NCI-H1436 (cell line): ENCODE results near the gene MGLL.
"Not testable (repeated sequence)": the region's sequence is repeated elsewhere in the genome, so short reads cannot be mapped to it uniquely, and the experiment has no call there.

Source experiments
- DNase-seq: peaks from one replicate; lab custom pipeline; 2025; lab: John Stamatoyannopoulos, UW

The MGLL gene

DNA sequence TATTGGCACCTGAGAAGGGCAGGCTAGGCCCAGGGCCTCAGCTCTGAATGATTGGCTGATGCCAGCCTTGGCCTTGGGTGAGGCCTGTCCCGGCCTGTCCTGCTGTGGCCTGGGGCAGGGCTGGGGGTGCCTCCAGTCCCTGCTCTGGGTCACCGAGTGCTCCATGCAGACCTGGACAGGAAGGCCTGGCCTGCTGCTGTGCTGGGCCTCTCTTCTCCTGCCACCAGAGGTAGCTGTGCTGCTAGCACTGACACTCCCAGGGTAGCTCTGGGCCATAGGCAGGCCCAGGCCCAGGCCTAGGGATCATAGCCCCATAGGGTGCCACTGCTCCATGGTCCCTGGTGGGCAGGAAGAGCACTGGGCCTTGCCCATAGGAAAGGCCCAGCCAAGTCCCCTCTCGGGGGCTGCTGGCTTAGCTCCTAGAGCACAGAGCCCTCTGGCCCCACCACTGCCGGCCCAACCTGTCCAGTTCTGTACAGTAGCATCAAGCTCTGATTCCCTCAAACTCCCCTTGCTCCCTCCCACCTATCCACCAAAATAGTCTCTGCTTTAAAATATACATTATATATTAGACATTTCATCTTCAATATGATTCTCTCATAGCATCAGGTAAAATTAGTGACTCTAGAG lies 131.4 kb downstream of the MGLL start:
- DNase-seq = no peak

DNA sequence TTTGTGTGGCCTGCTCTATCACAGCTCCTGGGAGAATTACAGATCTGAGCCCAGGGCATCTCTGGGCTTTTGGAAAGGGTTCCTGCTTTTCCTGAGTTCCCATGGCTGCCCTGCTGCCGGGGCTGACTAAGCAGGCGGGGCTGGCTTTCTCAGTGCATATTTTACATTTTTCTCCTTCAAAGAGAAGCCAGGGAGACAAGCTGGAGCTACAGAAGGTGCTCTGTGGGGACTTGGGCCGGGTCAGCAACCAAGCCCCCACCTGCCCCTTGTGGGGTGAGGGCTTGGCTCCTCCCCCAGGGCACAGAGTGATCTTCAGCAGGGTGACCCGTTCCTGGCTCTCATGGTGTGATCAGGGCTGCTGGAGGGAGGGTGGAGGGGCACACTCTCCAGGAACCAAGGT lies 132.2 kb downstream of the MGLL start:
- no peak for DNase-seq

DNA sequence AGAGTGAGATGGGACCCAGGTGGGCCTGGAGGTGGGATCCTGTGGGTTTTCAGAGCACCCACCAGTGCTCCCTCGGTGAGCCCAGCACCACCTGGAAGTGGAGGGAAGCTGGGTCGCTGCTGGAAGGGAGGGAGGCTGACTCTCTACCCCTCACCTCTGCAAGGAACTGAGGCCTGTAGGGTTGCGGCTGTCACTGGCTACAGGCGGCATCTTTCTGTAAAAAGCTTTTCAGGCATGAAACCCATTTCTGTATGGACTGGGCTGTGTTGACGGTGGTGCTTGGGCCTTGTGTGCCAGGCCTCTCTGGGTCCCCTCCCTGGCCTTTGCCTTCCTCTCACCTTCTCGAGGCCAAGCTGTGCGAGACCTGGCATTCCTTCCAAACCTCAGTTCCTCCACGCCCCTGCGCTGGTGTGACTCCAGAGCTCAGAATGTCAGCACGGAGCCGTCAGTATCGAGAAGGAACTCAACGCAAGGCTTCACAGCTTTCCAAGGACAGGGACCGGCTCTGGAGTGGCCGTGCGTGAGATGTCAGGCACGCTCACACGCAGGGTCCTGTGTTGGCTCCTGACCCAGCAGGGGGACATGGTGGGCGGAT lies 133.0 kb downstream of the MGLL start:
- no peak for DNase-seq

DNA sequence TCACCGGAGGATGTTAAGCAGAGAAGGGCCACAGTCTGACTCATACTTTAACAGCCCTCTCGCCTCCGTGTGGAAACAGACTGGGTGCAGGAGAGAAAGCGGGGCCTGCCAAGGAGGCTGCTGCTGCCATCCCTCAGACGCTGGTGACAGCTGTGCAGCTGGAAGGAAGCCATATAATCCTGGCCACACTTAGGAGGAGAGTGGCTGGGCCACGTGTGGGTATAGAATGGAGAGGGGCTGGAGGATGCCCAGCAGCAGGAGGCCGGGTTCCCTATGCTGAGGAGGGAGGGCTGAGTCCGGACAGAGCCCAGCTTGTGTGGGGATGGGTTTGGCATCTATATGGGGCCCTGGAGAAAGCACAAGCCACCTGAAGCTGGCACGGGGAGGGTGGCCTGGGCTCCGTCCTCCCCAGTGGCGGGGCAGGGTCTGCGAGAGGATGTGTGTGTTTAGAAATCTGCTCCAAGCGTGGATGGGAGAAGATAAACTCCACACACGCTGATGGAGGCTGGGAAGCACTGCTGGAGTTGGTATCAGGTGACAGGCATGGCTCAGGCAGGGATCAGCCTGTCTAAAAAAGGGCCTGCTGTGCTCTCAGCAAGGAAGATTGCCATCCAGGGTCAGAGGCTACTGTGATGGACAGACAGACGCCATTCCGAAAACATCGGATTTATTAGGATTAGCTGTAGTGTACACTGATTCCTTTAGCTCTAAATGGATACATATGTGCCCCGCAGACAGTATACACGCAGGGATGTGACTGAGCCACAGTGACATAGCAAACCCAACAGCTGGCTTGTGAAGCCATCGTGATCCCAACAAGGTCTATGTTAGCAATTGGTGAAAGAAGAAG lies 133.7 kb downstream of the MGLL start:
- DNase-seq = no peak

DNA sequence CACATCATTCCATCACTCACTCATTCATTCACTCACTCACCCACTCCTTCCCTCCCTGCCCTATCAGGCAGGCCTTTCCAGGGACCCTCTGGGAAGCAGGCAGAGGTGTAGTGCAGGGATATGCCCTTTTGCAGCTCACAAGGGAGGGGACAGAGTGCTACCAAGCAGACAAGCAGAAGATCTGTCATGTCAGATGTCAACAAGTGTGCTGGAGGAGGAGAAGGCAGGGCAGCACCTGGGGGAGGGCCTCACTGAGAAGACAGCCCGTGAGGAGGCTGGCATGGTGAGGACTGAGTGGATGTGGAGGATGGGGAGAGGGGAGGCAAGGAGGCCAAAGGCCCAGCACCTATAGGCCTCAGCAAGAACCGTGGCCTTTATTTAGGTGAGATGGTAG lies 134.3 kb downstream of the MGLL start:
- no peak for DNase-seq

DNA sequence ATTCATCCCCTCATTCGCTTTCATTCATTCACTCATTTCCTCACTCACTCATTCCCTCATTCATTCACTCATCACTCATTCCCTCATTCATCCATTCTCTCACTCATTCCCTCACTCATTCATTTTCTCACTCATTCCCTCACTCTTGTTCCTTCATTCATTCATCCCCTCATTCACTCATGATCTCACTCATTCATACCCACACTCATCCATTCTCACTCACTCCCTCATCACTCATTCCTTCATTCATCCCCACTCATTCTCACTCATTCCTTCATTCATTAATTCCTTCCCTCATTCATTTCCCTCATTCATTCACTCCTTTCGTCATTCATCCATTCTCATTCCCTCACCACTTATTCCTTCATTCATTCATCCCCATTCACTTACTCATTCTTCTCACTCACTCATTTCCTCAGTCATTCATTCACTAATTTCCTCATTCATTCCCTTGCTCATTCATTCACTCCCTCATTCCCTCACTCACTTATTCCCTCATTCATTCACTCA lies 135.0 kb downstream of the MGLL start:
- no peak for DNase-seq

DNA sequence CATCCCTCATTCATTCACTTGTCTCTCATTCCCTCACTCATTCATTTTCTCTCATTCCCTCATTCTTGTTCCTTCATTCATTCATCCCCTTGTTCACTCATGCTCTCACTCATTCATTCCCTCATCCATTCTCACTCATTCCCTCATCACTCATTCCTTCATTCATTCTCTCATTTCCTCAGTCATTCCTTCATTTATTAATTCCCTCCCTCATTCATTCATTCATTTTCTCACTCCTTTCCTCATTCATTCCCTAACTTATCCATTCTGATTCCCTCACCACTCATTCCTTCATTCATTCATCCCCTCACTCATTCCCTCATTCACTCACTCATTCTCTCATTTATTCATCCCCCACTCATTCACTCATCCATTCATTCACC lies 135.8 kb downstream of the MGLL start:
- DNase-seq = no peak

DNA sequence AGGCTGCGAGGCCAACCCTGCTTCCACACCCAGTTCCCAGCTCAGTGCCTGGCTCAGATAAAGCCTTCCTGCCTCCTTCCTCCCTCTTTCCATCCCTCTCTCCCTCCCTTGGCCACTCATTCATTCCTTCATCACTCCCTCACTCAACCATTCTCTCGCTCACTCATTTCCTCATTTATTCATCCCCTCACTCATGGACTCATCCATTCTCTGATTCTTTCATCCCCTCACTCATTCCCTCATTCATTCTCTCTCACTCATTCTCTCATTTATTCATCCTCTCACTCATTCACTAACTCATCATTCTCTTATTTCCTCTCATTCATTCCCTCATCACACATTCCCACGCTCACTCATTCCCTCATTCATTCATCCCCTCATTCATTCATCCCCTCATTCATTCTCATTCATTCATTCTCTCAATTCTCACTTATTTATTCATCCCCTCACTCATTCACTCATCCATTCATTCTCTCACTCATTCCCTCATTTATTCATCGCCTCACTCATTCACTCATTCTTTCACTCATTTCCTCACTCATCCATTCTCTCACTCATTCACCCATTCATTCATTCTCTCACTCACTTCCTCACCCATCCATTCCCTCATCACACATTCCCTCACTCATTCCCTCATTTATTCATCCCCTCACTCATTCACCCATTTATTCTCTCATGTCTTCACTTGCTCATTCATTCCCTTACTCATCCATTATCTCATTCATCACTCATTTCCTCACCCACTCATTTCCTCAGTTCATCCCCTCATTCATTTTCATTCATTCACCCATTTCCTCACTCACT lies 136.4 kb downstream of the MGLL start:
- DNase-seq = no peak

DNA sequence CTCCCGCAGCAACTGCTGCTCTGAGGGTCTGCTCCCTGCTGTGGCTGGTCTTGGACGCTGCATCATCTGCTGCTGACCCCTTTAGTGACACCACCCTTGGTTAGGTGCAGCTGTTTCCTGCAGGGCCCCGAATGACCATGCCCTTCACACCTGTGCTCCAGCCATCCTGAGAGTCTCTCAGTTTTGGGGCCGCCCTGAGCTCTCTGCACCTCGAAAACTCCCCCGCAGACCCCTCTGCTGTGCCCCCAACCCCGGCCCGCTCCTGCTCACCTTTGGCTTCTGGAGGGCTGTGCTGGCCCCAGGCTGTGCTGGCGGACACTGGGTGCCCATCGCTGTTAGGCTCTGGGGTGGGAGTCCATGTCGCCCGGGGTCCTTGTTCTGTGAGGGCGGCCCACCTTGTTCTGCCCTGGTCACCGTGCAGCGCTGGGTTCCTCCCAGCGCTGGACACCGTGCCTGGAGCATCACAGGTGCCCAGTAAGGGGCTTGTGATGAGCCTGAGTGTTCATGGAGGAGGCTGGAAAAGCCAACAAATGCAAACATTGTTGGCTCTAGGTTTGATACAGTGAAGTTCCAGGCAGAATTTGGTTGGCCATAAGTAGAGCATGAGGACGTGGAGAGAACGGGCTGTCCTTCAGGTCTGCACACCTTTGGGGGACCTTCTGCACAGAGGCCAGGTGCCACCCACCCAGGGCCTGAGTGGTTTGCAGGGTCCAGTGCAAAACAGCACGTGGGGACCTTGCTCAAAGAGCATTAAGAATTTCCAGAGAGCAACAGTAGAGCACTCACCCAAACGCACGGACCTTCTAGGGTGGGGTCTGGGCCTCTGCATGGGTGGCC lies 137.2 kb downstream of the MGLL start:
- DNase-seq = no peak

DNA sequence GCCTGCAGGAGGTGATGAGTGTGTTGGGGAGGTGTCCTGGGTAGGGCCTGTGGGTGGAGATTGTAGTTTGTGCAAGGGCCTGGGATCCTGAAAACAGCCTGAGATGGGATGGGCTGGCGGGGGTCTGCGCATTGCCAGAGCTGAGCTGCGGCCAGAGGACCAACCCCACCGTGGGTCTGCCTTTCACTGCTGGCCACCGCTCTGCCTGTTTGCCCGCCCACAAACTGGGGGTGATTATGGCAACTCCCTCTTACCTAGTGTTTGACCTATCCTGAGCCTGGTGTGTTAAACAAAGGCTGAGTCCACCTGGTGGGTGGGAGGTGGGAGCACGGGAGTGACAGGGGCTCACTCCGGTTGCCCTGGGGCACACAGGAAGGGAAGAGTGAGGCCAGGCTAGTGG lies 139.8 kb downstream of the MGLL start:
- DNase-seq = no peak

DNA sequence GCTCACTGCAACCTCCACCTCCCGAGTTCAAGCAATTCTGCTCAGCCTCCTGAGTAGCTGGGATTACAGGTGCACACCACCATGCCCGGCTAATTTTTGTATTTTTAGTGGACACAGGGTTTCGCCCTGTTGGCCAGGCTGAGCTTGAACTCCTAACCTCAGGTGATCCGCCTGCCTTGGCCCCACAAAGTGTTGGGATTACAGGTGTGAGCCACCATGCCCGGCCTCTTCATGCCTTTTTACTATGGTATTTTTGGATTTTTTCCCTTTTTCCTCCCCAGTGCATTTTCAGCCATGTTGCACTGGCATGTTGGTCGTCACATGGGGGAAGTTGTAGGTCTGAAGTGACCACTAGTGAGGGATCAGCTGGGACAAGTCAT lies 140.2 kb downstream of the MGLL start:
- DNase-seq = not testable (repeated sequence)

DNA sequence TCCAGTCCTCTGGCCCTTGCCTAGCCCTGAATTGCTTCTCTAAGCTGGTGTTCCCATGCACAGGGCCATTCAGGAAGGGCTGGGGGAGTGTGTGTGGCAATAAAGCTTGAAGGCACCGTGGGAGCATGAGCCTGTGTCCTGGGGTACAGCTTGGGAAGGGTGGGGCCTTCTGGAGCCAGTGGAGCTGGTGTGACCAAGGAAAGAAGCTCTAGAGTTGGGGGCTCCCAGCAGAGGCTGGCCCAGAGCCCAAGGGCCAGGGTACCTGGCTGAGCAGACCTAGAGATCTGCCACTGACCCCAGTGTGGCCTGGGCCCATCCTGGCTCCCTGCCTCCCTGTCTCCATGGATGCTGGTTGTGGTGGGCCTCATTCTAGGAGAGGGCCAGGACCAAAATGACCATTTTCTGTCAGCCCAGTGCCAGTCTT lies 141.5 kb downstream of the MGLL start:
- no peak for DNase-seq

DNA sequence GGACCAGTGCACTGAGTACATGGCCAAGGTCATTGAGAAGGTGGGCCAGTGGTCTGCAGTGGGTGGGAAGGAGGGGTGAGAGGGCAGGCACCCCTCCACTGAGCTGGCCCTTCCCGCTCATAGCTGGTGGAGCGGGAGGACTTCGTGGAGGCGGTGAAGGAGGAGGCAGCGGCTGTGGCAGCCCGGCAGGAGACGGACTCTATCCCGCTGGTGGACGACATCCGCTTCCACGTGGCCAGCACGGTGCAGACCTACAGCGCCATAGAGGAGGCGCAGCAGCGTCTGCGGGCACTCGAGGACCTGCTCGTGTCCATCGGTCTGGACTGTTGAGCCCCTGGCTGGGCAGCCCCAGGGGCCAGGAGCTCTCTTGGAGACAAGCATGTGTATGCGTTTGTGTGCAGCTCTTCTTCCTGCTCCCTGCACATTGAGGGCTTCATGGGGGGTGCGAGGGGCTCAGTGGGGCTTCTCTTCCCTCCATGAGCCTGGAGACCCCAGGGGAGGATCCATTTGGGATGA lies 142.1 kb downstream of the MGLL start:
- DNase-seq = no peak

DNA sequence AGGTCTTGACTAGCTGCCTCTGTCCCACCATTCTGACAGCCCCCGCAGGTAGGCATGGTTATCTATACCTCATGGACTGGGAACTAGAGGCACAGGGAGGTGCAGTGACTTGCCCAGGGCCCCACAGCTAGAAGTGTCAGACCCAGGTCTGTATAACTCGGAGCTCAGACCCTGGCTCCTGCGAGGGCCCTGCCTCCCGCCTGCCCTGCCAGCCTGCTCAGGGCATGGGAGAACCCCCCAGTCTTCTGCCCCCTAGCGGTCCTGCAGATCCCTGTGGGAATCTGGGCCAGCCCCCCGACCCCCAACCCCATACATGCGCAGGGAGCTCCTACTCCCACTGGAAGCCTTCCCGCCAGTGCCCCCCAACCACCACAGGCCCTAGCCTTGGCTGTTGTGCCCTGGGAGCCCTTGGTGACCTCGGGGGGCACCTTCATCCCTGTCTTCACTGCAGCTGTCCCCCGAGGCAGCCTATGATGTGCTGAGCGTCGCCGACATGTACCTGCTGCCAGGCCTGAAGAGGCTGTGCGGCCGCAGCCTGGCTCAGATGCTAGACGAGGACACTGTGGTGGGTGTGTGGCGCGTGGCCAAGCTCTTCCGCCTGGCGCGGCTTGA lies 142.7 kb downstream of the MGLL start:
- DNase-seq = no peak

DNA sequence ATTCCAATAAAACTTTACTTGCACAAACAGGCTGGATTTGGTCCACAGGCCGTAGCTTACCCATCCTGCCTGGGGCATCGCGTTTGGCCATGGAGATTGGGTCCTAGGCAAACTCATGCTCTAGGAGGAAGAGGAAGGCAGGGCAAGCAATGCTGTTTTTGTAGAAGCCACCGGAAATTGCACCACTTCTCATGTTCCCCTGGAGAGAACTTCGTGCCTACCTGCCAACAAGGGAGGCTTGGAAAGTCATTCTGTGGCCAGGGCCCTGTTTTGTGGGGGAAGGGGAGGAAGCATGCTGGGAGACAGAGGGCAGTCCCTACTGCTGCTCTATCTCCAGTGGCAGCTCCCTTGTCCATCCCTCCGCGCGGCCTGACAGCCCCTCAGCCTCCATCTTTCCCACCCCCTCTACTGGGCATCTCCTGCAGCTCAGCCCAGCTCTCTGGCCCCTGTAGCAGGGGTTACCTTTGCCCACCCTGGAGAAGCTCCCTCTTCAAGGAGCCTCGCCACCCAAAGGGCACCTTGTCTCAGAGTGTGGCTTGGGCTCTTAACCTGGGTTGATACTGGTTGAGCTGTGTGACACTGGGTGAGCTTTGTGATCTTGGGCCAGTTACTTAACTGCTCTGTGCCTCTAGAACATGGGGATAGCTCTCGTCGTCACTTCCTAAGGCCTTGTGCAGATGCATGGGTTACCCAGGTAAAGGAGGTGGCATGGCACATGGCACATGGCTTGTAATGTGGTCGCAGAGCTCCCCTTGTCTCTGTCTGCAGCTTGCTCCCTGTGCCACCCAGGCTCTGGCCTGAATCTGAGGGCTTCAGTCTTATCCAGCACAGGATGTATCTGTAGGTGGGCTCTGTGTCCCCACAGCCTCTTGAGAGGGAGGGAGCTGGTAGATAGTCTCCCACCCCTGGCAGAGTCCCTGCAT lies 143.4 kb downstream of the MGLL start:
- no peak for DNase-seq

DNA sequence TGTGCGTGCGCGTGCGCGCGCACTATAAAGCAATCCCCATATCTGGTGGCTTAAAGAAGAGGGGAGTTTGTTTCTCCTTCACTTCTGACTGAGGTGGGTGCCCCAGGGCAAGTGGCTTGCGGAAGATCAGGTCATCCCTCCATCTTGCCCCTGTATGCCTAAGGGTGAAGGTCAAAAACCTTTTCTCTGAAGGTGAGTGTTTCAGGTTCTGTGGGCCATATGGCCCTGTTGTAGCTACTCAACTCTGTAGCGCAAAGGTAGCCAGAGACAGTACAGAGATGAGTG lies 144.1 kb downstream of the MGLL start:
- no peak for DNase-seq

DNA sequence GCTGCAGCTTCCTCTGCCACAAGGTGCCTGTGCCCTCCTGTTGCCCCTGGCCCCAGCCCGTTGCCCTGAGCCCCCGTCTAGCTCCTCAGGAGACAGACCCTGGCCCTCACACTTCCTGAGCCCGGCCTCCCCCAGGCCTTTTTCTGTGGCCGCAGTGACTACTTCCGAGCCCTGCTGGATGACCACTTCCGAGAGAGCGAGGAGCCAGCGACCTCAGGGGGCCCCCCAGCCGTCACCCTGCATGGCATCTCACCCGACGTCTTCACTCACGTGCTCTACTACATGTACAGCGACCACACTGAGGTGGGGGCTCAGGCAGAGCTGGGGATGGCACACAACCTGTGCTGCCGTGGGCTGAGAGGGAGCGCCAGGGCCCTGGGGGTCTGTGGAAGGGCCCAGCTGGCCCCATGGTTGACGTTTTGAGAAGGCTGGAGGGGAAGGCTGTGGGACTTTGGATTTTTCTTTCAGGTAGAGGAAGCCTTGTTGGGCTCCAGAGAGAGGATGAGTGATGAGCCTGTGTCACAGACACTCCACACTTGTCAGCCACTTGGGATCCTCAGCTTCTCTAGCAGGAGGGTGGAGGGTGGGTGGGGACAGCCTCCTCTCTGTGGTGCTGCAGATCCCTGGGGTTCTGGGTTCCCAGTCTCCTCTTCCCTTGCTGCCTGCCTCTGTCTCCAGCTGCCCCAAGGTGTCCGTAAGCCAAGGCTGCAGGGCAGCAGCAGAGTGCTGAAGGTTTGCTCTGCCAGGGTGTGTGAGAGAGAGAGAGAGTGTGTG lies 144.6 kb downstream of the MGLL start:
- no peak for DNase-seq

DNA sequence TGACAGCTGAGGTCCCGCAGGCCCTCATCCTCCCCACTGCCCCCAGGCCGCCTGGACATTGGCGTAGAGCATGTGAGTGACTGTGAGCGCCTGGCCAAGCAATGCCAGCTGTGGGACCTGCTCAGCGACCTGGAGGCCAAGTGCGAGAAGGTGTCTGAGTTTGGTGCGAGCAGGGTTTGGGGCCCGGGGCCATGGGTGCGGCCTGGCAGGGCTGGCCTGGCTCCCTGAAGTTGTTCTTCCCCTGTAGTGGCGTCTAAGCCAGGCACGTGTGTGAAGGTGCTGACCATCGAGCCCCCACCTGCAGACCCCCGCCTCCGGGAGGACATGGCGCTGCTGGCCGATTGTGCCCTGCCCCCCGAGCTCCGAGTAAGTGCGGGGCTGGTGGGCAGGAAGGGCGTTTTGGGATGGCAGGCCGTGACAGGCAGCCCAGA lies 145.4 kb downstream of the MGLL start:
- no peak for DNase-seq

DNA sequence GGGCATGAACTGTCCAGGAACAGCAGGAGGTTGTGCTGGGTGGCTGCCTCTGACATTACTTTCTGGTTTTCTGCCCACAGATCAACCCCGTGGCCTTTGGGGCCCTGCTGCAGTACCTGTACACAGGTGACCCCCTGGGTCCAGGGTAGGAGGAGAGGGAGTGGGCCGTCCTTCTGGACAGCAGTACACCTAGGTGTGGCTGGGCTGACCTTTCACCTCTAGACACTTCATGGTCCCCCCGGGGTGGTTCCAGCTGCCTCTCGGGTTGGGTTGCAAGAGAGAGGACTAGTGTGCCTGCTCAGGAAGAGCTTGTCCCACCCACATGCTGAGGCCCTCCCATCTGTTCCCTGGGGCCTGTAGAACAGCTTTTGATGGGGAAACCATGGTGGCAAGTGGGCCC lies 145.9 kb downstream of the MGLL start:
- DNase-seq = no peak
